Measurements from ENCODE around the gene LILRA5.
"Not testable (repeated sequence)": the region's sequence is repeated elsewhere in the genome, so short reads cannot be mapped to it uniquely, and the experiment has no call there.

The LILRA5 gene

DNA sequence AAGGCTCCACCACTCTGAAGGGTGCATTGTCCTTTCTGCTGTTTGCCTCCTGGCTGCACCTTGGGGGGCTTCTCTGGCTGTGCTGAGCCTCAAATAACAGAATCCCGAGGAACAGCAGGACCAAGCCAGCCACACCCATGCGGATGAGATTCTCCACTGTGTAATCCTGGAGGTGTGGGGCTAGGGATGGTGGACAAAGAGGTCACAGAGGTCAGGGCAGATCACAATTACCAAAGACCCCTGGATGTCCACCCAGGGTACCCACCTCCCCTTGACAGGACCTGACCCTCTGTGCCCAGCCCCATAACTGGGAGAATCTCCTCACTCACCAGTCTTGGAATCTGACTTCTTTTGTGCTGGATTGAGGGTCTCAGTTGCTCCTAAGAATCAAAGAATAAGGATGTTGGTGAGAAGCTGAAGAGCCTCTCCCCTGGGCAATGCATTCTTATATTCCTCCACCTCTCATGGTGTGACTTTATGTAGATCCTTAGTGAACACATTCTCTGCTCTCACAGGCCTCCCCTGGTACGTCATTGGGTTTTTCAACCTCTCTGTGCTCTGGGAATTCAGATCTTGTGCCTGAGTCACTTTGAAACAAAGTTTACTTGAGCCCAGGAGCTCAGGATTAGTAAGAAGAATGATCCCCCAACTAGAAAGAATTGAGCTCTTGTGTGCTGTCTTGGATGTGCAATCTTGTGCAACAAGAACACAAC is 20.8 kb upstream of the LILRA5 start:
- DNase-seq, result no peak

DNA sequence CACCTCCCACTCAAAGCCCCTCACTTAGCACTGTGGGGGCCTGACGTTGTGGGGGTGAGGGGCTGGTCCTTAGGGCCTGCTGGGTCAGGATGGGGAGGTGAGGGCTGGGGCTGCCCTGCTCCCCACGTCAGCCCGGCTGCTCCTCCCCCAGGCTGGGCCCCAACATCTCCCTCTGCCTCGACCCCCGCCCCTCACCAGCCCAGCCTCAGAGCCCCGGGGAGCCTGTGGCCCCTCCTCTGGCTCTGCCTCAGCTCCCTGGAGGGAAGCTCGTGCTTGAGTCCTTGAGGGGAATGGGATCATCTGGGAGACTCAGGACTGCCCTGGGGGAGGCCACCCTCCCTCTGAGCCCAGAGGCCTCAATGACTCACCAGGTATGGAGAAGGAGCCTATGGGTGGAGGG is 19.2 kb upstream of the LILRA5 start:
- no peak for DNase-seq

DNA sequence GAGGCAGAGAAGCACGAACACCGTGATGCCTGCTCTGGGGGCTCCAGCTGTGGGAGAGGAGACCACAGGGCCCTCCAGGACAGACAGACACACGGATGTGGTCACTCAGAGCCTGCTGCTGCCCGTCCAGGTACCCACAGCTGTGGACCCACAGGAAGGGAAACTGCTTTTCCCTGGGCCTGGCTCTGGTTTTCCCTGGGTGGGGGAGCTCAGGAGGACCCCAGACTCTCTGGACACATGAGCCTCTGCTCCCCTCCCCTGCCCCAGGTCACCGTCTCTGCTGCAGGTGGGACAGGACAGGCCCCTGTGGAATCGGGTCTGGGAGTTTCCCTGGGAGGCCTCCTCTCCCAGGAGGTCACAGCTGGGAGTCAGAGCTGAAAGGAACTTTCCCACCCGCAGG is 18.7 kb upstream of the LILRA5 start:
- DNase-seq, result no peak

DNA sequence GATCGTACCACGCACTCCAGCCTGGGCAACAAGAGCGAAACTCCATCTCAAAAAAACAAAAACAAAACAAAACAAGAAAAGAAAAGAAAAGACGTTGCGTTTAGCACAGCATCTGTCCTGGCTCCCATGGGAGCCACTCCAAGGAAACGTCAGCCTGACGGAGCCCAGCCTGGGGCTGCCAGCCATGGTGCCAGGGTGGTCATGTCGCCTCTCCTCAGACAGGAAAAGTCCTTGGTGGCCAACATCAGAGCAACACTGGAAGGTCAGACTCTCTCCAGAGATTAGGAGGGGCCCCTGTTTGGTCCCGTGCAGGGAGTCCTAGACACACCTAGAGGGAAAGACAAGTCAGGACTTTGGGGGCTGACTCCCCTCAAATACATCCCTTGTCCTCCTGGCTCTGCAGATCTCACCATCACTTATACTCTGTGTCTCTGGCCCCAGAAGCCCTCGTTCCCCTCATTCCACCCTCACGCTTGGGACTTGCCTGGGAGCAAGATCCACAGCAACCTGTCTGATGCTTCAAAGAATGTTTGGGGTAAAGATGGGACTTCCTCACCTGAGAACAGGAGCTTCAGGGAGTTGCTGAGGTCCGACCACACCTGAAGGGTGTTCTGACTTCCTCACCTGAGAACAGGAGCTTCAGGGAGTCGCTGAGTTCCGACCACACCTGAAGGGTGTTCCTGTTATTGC is 16.7 kb upstream of the LILRA5 start:
- no peak for DNase-seq

DNA sequence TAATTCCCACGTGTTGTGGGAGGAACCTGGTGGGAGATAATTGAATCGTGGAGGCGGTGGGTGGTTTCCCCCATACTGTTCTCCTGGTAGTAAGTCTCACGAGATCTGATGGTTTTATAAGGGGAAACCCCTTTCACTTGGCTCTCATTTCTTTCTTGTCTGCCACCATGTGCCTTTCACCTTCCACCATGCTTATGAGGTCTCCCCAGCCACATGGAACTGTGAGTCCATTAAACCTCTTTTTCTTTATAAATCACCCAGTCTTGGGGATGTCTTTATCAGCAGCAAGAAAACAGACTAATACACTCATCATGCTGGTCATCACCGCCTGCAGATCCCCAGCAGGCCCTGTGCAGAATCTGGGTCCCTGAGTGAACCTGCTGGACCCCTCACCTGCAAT is 15.8 kb upstream of the LILRA5 start:
- not testable (repeated sequence) for DNase-seq

DNA sequence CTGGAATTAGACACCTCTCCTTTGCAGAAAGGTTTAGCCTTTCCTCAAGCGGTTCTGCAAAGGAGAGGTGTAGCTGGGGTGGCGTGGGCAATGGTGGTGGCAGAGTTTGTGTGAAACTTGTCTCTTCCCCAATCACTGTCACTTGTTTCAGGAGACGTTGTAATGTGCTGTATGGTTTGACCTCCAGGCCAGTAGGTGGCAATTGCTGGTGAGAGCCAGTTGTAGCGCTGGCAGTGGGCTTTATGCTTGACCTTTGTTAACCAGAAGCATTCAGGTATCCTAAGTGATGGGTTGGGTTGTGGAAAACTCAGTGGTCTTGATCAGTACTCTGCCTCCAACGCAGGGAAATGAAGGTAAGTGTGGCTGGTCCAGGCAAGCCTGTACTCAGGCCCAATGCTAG is 12.7 kb upstream of the LILRA5 start:
- no peak for DNase-seq

DNA sequence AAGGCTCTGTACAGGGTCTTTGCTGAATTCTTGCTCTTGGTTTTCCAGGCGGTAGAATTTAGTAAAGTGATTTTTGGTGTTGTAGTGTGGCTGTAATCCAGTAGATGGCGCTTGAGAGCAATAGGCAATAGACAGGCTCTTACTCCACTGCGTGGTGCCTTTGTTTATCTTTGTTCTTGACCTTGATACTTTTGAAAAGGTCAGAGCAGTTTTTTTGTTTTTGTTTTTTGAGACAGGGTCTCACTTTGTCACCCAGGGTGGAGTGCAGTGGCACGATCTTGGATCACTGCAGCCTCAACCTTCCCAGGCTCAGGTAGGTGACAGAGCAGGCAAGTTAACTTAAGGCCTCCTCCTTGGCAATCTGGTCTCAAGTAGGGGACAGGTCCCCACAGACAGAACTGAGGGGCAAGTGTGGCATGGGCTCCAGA is 12.2 kb upstream of the LILRA5 start:
- DNase-seq, result peak; percentile 84

DNA sequence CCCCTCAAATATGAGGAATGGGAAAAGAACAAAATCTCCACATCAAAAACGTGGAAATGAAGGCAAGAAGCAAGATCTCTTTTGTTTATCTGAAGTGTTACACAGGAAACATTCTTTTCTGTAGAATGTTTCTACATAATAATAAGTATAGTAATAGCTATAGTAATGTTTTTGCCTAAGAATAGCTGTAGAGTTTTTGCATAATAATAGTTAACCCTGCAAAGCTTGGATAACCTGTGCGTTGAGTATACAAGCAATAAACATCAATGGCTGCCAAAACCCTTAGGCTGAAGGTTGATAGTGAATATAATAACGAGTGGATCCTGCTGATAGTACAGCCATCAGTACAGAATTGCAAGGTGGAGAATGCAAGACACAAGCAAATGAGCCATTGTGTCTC is 11.1 kb upstream of the LILRA5 start:
- no peak for DNase-seq

DNA sequence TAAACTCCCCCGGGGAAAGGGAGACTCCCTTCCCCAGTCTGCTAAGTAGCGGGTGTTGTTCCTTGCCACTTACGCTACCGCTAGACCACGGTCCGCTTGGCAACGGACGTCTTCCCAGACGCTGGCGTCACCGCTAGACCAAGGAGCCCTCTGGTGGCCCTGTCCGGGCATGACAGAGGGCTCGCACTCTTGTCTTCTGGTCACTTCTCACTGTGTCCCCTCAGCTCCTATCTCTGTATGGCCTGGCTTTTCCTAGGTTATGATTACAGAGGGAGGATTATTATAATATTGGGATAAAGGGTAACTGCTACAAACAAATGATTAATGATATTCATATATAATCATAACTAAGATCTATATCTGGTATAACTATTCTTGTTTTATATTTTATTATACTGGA is 10.0 kb upstream of the LILRA5 start:
- not testable (repeated sequence) for DNase-seq

DNA sequence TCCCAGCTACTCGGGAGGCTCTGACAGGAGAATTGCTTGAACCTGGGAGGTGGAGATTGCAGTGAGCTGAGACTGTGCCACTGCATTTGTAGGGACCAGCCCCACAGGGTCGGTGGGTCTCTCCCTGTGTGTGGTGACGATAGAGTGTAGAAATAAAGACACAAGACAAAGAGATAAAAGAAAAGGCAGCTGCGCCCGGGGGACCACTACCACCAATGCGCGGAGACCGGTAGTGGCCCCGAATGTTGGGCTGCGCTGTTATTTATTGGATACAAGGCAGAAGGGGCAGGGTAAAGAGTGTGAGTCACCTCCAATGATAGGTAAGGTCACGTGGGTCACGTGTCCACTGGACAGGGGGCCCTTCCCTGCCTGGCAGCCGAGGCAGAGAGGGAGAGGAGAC is 9.3 kb upstream of the LILRA5 start:
- not testable (repeated sequence) for DNase-seq

DNA sequence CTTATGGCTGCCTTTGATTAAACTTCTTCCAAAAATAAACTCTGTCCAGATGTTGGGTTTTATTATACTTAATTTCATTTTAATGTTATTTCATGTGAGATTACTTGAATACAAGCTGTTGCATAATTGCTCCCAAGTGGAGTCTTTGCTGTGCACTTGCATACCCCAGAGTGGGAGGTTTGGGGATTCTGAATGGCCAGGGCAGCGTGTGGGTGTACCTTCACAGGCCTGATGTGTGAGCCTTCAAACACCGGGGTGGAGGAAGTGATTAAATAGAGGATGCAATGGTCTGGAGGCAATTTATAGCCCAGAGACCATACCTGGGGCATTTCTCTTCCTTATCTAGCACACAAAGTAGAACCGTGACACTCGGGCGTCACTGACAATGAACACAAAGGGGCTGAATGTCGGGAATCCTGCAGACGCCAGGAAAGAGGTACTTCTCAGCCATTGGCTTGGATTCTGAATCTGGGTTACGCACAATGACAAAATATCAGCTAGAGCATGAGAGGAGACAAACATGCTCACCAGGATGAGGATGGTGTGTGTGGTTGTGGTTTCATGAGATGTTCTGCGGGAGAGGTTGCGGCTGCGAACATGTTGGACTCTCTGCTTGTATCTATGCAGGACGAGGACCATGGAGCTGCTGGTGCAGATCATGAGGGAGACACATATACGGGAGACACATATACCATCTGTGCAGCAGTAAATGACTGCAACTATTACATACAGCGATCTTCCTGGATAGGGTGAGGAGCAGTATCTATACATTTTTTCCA is 7.1 kb upstream of the LILRA5 start:
- DNase-seq, result no peak

DNA sequence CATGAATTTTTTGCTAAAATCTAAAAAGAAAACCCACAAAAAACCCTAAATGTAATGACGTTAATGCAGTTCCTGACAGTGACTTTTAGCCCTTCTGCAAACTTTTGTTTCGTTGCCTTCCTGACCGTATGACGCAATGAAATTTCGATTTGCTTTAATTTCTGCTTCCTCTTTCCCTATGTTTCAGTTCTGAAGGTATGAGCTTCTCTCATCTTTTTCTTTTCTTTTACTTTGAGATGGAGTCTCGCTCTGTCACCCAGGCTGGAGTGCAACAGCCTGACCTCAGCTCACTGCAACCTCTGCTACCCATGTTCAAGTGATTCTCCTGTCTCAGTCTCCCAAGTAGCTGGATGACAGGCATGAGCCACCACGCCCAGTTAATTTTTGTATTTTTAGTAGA is 6.1 kb upstream of the LILRA5 start:
- peak; percentile 51 for DNase-seq

DNA sequence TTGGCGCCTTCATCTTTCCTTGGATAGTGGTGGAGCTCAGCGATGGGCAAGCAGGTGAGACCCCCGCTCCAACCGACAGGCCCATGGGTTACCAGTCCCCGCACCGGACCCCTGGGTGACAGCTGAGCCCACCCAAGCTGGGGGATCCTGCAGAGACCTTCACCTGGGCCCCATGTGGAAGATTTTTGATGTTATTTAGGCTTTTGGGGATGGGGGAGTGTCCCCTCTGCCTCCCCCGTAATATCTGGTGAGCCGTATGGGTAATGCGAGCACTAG is 4.9 kb upstream of the LILRA5 start:
- no peak for DNase-seq

DNA sequence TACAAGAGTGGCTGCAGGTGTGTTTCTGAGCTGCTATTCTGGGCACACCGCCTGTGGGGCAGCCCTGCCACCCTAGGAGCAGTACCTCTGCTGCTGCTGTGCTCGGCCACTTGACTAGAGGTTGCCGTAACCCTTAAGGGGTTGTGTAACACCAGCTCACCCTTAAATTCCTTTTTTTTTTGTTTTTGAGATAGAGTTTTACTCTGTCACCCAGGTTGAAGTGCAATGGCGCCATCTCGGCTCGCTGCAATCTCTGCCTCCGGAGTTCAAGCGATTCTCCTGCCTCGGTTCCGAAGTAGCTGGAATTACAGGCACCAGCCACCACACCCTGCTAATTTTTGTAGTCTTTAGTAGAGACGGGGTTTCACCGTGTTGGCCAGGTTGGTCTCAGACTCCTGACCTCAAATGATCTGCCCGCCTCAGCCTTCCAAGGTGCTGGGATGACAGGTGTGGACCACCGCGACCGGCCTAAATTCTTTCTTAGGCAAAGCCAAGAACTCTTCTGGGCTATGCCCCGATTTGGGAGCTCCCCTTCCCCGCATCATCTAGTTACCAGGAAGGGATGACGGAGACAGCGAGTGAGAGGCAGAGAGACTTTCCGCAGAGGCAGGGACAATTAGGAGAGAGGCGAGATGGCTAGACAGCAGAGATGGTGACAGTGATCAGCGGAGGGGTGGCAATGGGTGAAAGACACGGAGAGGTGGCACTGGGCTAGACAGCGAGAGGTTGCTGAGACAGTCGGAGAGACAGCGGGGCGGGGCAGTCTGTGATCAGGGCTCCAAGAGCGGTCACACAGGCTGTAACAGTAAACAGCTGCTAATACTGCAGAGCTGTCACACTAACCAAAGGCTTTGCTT is 4.4 kb upstream of the LILRA5 start:
- peak; percentile 43 for DNase-seq

DNA sequence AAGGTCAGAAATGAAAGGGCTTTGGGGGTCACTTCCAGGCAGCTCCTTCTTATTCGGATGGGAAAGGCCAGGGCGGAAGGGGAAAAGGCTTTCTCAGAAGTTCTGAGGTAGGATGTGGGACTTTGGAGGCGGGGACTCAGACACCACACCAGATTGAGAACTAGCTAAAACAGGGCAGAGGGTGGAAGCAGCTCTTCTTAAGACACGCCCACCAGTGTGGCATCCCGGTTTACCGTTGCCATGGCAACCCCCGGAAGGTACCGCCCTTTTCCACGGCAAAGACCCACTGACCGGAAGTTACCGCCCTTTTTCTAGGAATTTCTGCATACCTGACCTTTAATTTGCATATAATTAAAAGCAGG is 3.8 kb upstream of the LILRA5 start:
- peak; percentile 36 for DNase-seq

DNA sequence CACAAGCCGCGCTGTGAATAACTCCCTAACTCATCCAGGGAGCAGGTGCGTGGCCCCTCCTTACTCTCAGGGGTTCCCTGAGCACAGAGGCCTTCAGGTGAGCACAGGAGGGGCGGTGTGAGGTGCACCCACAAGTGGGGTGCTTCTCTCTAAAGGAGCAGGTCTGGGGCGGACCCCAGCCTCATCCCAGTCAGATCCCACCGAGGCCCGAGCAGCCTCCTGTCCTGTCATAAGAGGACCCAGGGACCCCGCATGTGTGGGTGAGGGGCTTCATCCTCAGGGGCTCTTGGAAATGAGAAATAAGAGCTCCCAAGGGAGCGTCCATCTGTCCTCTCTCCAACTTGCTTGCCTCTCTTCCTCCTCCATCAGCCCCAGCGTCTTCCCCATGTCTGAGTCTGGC is 3.0 kb upstream of the LILRA5 start:
- DNase-seq, result no peak

DNA sequence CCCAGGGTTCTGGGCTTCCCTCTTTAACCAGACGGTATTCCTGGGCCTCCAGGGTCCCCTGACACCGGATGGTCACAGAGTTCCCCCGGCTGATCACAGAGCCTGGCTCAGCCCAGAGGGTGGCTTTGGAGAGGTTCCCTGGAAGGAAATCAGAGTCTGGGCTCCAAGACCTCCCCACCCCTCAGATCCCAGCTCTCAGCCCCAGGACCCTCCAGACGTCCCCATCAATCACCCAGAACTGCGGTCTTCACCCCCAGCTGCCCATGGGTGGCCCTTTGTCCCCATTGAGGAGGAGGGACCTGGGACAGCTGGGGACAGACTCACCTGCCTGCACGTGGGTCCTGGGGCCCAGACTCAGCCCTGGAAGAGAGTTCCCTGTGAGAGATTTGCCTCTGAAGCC is 955 bp downstream of the LILRA5 start:
- DNase-seq, result no peak

DNA sequence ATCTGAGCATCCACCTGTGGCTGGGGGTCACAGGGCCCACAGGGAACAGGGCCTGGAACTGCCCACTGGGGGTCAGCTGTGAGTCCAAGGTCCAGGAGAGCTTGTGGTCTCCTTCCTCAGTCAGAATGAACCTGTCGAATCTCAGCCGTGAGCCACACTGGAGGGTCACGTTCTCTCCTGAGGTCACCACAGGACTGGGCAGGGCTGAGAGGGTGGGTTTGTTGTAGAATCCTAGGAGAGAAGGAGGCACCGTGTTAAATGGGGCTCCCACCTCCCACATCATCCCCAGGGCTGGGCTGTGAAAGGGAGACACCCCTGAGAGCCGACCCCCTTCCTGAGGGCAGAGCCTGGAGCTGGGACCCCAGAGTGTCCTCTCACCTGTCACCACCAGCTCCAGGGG is 1.5 kb downstream of the LILRA5 start:
- no peak for DNase-seq

DNA sequence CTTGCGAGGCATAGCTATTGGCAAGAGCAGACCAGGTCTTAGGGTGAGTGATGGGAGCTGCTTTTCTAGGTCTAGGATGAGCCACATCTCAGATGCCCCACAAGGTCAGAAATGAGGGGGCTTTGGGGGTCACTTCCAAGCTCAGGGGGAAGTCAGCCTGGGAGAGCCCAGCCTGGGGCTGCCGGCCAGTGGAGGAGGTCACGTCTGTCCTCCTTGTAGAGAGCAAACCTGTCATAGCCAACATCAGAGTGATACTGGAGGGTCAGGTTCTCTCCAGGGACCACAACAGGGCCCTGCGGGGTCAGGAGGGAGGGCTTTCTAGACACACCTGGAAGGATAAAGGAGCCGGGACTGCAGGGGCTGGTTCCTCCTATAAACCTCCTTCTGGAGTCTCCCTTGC is 2.4 kb downstream of the LILRA5 start:
- DNase-seq, result no peak

DNA sequence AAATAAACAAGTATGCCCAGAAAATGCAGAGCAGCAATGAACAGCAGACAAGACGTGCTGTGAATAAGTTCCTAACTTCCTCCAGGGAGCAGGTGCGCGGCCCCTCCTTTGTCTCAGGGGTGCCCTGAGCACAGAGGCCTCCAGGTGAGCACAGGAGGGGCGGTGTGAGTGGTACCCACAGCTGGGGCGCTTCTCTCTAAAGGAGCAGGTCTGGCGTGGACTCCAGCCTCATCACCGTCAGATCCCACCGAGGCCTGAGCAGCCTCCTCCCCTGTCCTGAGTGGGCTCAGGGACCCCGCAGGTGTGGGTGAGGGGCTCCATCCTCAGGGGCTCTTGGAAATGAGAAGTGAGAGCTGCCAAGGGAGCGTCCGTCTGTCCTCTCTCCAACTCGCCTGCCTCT is 3.2 kb downstream of the LILRA5 start:
- no peak for DNase-seq

DNA sequence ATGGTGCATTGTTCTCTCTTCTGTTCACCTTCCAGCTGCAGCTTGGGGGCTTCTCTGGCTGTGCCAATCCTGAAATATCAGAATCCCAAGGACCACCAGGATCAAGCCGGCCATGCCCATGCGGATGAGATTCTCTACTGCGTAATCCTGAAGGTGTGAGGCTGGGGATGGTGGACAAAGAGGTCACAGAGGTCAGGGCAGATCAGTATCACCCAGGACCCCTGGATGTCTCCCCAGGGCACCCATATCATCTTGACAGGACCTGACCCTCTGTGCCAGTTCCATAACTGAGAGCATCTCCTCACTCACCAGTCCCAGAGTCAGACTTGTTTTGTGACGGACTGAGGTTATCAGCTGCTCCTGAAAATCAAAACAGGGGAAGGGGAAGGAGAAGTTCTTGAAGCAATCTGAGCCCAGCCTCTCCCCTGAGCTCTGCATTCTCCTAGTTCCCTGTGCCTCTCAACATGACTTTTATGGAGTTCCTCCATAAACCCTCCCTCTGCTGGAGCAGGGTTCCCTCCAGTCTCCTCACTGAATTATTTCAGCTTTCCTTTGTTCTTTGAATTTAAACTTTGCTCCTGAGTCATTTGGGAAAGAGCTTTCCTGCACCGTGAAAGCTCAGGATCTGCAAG is 5.5 kb downstream of the LILRA5 start:
- no peak for DNase-seq

DNA sequence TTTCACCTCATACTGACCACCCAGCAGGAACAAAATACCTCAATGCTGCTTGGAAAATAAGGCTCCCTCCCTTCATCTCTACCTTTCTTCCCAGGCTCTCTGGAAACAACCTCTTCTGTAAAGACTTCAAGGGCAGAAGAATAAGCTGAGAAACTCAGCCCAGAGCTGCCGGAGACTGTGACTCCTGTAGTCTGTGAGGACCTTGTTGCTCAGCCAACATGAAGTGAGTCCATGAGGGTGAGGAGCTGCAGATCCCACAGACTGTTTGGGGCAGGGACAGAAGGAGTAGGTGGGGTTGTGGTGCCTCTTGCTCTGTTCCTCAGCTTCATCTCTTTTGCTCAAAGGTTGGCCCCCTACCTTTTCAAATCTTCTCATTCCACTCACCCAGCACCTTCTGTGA is 7.8 kb downstream of the LILRA5 start:
- DNase-seq, result no peak

DNA sequence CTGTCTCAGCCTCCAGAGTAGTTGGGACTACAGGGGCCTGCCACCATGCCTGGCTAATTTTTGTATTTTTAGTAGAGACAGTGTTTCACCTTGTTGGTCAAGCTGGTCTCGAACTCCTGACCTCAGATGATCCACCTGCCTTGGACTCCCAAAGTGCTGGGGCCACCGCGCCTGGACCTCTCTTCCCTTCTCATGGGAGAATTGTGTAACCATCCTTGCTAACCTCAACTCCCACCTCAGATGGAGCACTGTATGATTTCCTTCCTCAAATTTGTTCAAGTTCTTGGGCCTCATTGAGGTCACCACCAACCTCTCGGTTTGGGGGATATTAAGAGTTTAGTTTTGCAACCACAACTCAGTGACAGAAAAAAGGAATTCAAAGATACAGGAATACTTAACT is 10.7 kb downstream of the LILRA5 start:
- DNase-seq, result peak; percentile 35

Measured in OCI-M1 (cell line).